ENCODE results near the gene NTRK2.
"Not testable (repeated sequence)": the region's sequence is repeated elsewhere in the genome, so short reads cannot be mapped to it uniquely, and the experiment has no call there.

DNA sequence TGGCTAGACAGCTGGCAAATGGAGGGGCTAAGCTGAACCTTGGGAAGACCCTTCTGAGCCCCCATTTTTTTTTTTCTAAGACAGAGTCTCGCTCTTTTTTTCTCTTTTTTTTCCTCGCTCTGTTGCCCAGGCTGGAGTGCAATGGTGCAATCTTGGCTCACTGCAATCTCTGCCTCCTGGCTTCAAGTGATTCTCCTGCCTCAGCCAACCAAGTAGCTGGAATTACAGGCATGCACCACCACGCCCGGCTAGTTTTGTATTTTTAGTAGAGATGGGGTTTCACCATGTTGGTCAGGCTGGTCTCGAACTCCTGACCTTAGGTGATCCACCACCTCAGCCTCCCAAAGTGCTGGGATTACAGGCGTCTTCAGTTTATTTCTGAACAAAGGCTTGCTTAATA lies 229.1 kb downstream of the NTRK2 start:
- not testable (repeated sequence) for TF ChIP-seq CTCF (IDR thresholded peaks at IDR 0.05); ZFX (IDR thresholded peaks at IDR 0.05; ENCODE audit: borderline replicate concordance)

Data from 22Rv1 (cell line).